Erythroblast (primary cell): ENCODE data around the gene USH1G.

Experiments
- GATA1 ChIP-seq: IDR thresholded peaks from 2 replicates; pipeline ENCODE4 v1.6.1; 2011; ENCODE audit warnings: low read depth, mild to moderate bottlenecking, control low read depth, low read length, moderate library complexity
- POLR2A ChIP-seq: IDR thresholded peaks from 2 replicates; pipeline ENCODE4 v1.6.1; 2011; ENCODE audit warnings: mild to moderate bottlenecking, low read length

DNA sequence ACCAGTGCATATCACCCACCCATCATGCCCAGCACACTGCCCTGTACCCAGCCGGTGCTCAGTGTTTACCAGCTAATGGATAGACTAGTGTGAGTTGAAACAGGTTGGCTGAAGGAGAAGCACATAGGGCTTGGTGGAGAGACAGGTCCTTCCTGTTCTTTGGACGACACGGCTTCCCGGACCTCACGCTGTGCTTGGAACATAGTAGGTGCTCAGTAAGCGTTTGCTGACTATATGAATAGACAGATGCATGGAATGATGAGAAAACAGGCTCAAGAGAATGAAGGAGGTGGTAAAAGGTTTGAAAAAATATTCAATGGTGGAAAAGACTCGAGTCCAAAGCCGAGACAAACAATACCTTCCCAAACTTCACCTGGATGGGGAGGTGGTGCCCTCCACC is 22.8 kb downstream of the USH1G start:
- TF ChIP-seq POLR2A (no peak), GATA1 (no peak)
